OCI-LY3 (cell line): ENCODE results near the gene TPPP2.
"Not testable (repeated sequence)": the region's sequence is repeated elsewhere in the genome, so short reads cannot be mapped to it uniquely, and the experiment has no call there.

Experiments
- H2AFZ ChIP-seq: fragments of 200-600, 300-600 bp; shearing (Covaris generic); 2 replicates; pipeline ENCODE4 v1.6.0; 2014; ENCODE audit warnings: antibody characterized with exemption, low read depth, low read length
- H3K27ac ChIP-seq: fragments of 200-600, 300-600 bp; sonication (generic); 2 replicates; pipeline ENCODE4 v1.5.1; 2014; ENCODE audit warnings: mild to moderate bottlenecking, low read length, moderate library complexity, mixed read lengths
- H3K27me3 ChIP-seq: fragments of 200-600, 300-600 bp; sonication (generic); 2 replicates; pipeline ENCODE4 v1.6.1; 2014; ENCODE audit warnings: low read depth, low read length, mixed read lengths
- H3K36me3 ChIP-seq: fragments of 200-600, 300-600 bp; sonication (generic); replicated peaks from 2 replicates; pipeline ENCODE3; 2014; ENCODE audit warnings: low read depth, low read length, mixed read lengths
- H3K4me1 ChIP-seq: fragments of 300-600, 200-600 bp; sonication (generic); 2 replicates; pipeline ENCODE4 v1.6.1; 2014; ENCODE audit warnings: low read length, mixed read lengths
- H3K4me2 ChIP-seq: fragments of 200-600, 300-600 bp; sonication (generic); 2 replicates; pipeline ENCODE4 v1.6.1; 2014; ENCODE audit warnings: low read length, mixed read lengths
- H3K4me3 ChIP-seq: fragments of 300-600, 200-600 bp; sonication (generic); 2 replicates; pipeline ENCODE4 v1.5.1; 2014; ENCODE audit warnings: antibody characterized with exemption, mild to moderate bottlenecking, low read length, moderate library complexity
- H3K79me2 ChIP-seq: fragments of 300-600, 200-600 bp; shearing (Covaris generic); 2 replicates; pipeline ENCODE4 v1.6.1; 2014; ENCODE audit warnings: mild to moderate bottlenecking, low read length, mixed read lengths
- H3K9ac ChIP-seq: fragments of 300-600, 200-600 bp; shearing (Covaris generic); 2 replicates; pipeline ENCODE4 v1.6.0; 2014; ENCODE audit warnings: mild to moderate bottlenecking, low read length, moderate library complexity
- H3K9me3 ChIP-seq: fragments of 200-600, 300-600 bp; shearing (Covaris generic); 2 replicates; pipeline ENCODE4 v1.6.1; 2014; ENCODE audit warnings: low read length, mixed read lengths; ENCODE audit not compliant: insufficient read depth
- H4K20me1 ChIP-seq: fragments of 200-600, 300-600 bp; sonication (generic); 2 replicates; pipeline ENCODE4 v1.6.1; 2016; ENCODE audit warnings: low read length, mixed read lengths; ENCODE audit not compliant: insufficient read depth
- EZH2phosphoT487 ChIP-seq: fragments of 200-600 bp; shearing (Covaris generic); IDR thresholded peaks from 2 replicates; pipeline ENCODE4 v1.6.1; 2018; ENCODE audit warnings: antibody characterized with exemption, mixed run types, low read depth
- TF ChIP-seq, protein P1 (sequence below): fragments of 200-600, 300-600 bp; sonication (generic); IDR thresholded peaks from 2 replicates; pipeline ENCODE4 v1.5.1; 2014; ENCODE audit warnings: antibody characterized with exemption, low read length, low read depth

The TPPP2 gene

DNA sequence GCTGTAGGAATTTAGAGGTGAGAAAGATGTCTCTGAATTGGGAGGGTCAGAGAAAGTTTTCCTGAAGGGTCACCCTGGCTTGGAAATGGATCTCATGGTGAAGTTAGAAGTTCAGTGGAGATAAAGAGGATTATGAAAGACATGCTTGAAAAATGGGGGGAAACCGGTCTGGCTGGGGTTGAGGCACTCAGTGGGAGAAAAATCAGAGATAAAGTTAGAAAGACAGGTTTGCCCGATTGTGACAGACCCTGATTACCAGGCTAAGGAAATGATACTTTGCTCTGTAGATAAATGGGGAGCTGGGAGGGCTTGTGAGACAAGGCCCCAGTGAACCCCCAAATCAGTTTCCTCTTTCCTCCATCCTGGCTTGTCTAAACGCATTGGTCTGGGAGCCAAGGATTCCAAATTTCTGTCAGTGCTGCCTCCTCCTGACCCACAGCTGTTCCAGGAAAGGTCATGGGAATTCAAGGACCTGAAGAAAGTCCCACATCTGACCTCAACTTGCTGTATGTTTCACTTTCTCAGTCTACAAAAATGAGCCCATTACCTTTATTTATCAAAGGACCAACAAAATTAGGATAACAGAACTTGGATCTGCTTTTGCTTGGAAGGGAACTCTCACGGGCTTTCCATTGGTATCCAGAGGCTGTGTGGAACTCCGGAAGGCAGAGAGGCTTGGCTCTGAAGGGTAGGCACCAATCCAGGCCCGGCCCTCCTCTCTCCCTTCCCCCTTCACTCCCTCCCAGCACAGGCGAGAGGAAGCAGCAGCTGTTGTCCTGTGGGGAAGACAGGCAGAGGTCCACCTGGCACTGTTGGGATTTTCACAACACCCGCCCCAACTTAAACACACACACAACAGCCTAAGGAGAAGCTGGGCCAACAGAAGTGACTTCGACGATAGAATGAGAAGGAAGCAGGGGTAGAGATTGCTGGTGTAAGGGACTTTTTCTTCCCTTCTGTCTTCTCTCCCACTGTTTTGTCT, 8.7 kb downstream of the TPPP2 start:
- no peaks in the 10 kb centered on the region for H3K9me3 ChIP-seq
- H2AFZ ChIP-seq: no peak overlapping the region
- no peak overlapping the region for H3K27ac ChIP-seq
- H3K4me3 ChIP-seq: no peak overlapping the region
- no peaks in the 10 kb centered on the region for H3K4me1 ChIP-seq
- no peaks in the 10 kb centered on the region for H3K79me2 ChIP-seq
- no peaks in the 10 kb centered on the region for H3K36me3 ChIP-seq
- H3K4me2 ChIP-seq: no peak overlapping the region
- peaks cover 22% of the 10 kb centered on the region for H3K27me3 ChIP-seq
- TF ChIP-seq, protein P1, sequence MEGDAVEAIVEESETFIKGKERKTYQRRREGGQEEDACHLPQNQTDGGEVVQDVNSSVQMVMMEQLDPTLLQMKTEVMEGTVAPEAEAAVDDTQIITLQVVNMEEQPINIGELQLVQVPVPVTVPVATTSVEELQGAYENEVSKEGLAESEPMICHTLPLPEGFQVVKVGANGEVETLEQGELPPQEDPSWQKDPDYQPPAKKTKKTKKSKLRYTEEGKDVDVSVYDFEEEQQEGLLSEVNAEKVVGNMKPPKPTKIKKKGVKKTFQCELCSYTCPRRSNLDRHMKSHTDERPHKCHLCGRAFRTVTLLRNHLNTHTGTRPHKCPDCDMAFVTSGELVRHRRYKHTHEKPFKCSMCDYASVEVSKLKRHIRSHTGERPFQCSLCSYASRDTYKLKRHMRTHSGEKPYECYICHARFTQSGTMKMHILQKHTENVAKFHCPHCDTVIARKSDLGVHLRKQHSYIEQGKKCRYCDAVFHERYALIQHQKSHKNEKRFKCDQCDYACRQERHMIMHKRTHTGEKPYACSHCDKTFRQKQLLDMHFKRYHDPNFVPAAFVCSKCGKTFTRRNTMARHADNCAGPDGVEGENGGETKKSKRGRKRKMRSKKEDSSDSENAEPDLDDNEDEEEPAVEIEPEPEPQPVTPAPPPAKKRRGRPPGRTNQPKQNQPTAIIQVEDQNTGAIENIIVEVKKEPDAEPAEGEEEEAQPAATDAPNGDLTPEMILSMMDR: no peak
- TF ChIP-seq EZH2phosphoT487: no peak
- no peak overlapping the region for H3K9ac ChIP-seq
- no peaks in the 10 kb centered on the region for H4K20me1 ChIP-seq

DNA sequence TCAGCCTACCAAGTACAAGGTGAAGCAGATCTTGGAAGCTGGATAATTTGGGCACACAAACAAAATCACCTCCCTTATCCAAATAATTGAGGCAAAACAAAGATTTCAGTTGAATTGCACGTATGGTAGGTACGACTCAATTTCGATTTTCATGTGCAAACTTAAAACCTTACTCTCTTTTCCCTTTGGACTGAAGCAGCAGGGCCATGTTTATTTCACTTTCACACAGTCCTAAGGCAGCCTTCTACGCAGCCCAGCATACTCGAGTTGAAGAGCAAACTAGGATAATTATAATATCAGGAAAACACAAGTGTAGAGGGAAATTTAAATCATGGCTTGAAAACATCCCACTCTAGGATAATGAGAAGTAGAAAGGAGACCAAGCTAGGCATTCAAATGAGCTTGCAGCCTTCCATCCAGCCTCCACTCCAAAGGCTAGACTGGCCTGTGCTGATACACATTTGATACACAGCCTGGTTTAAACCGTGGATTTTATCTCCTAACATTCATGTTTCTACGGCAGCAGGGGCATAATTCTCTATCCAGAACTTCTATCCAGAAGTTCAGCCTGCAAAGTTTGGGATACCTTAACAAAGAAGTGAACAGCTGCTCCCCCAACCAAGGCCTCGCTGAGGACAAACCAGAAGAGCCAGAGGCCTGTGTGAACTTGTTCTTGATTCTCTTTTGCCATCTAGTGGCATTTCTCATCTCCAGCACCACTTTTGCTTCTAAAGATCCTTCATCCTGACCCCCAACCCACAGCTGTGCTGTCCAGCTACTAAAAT, 9.8 kb downstream of the TPPP2 start:
- Histone ChIP-seq H2AFZ (peak overlapping the region; percentile 77; the same call in 1 of the 2 replicates), H3K27me3 (peaks cover 27% of the 10 kb centered on the region), H3K4me1 (no peaks in the 10 kb centered on the region), H3K9ac (no peak overlapping the region), H3K4me3 (no peak overlapping the region), H3K36me3 (no peaks in the 10 kb centered on the region), H3K4me2 (no peak overlapping the region), H4K20me1 (no peaks in the 10 kb centered on the region), H3K9me3 (no peaks in the 10 kb centered on the region), H3K79me2 (no peaks in the 10 kb centered on the region), H3K27ac (no peak overlapping the region)
- TF ChIP-seq, protein P1: peak; percentile 63
- no peak for TF ChIP-seq EZH2phosphoT487

DNA sequence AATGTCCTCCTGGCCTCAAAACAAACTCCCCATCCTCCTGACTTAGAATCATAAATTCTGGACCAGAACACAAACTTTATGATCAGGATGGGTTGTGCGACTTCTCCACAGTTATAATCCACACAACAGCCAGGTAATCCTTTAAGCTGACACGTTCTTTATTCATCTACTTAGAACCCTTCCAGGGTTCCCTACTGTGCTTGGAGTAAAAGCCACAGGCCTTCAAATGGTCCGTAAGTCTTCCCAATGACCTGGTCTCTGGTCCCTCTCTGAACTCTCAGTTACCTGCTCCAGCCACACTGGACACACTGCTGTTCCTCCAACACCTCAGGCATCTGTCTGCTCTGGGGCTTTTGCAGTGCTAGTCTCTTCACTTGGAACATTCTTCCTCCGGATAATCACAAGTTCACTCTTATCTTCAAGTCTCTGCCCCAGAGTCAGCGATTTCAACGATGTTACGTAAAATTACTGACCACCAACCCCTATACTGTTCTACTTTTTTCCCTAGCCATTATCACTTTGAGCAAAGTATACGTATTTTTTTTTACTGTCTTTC, 10.4 kb downstream of the TPPP2 start:
- TF ChIP-seq, protein P1: no peak
- TF ChIP-seq EZH2phosphoT487: no peak
- H3K4me1 ChIP-seq: no peaks in the 10 kb centered on the region
- H3K79me2 ChIP-seq: no peaks in the 10 kb centered on the region
- H3K27me3 ChIP-seq: peaks cover 34% of the 10 kb centered on the region
- H2AFZ ChIP-seq: no peak overlapping the region
- no peak overlapping the region for H3K4me2 ChIP-seq
- no peak overlapping the region for H3K4me3 ChIP-seq
- H3K9me3 ChIP-seq: no peaks in the 10 kb centered on the region
- H3K9ac ChIP-seq: no peak overlapping the region
- H3K27ac ChIP-seq: no peak overlapping the region
- no peaks in the 10 kb centered on the region for H4K20me1 ChIP-seq
- no peaks in the 10 kb centered on the region for H3K36me3 ChIP-seq

DNA sequence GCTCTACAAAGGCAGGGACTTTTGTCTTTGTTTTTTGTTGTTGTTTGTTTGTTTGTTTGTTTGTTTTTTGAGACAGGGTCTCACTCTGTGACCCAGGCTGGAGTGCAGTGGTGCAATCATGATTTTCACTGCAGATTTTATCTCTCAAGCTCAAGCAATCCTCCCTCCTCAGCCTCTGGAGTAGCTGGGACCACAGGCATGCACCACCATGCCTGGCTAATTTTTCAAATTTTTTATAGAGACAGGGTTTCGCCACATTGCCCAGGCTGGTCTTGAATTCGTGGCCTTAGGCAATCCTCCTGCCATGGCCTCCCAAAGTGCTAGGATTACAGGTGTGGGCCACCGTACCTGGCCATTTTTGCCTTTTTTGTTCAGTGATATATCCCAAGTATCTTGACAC, 10.9 kb downstream of the TPPP2 start:
- H3K36me3 ChIP-seq, H3K4me2 ChIP-seq, H2AFZ ChIP-seq, H3K4me3 ChIP-seq, H3K9ac ChIP-seq, H3K79me2 ChIP-seq, H4K20me1 ChIP-seq, H3K4me1 ChIP-seq, H3K27ac ChIP-seq, H3K9me3 ChIP-seq: not testable (repeated sequence)
- H3K27me3 ChIP-seq: peaks cover 37% of the 10 kb centered on the region
